A549 (cell line): ENCODE data around the gene ST8SIA5. TPM values are rescaled to one million over a fixed set of nuclear protein-coding genes. Genes with fewer than 3 reads are reported as not detected.

Experiments used
- ATAC-seq, 2 experiments: fragments of 200-7000 bp in 1 of 2; fragments of >200 bp in 1 of 2; cut with Nextera tagmentation in 1 of 2; cut with Tn5 transposase in 1 of 2; 3 replicates each; pipeline versions ENCODE4 v1.8.0 to v1.9.1; 2018 to 2020; ENCODE audit warnings: mild to moderate bottlenecking in 1 of 2, moderate library complexity in 1 of 2
- CTCF ChIA-PET: fragments of 300-600 bp; sonication (Branson Sonifier 250); formaldehyde crosslinking; extraction: SDS; loops from one replicate; lab custom pipeline; 2021; ENCODE audit warnings: antibody characterized with exemption, inconsistent platforms; lab: Yijun Ruan, JAX
- POLR2A ChIA-PET: fragments of 350-600 bp; formaldehyde crosslinking; extraction: SDS; loops from one replicate; lab custom pipeline; 2021; ENCODE audit warnings: antibody characterized with exemption, inconsistent platforms; lab: Yijun Ruan, JAX
- DNase-seq, 2 experiments: peaks; one replicate each; pipeline versions ENCODE4 v3.0.0 to v3.0.0-alpha.2; 2011 to 2016; ENCODE audit warnings: low read depth in 1 of 2, low spot score in 1 of 2
- FAIRE-seq: peaks from 2 replicates; lab custom pipeline; 2011; peaks lifted over from hg19 to GRCh38; lab: Jason Lieb, UNC
- H3K27ac ChIP-seq, 2 experiments: fragments of >200 bp; sonication (Bioruptor Twin); formaldehyde crosslinking; 3 replicates each; pipeline ENCODE4 v1.5.1; 2016 to 2017
- H3K4me1 ChIP-seq: fragments of >200 bp; sonication (Bioruptor Twin); formaldehyde crosslinking; 3 replicates; pipeline ENCODE4 v1.6.1; 2016
- H3K4me2 ChIP-seq: fragments of >200 bp; sonication (Bioruptor Twin); formaldehyde crosslinking; 3 replicates; pipeline ENCODE4 v1.6.1; 2016
- H3K4me3 ChIP-seq: fragments of >200 bp; sonication (Bioruptor Twin); formaldehyde crosslinking; 3 replicates; pipeline ENCODE4 v1.5.1; 2016
- H3K9me3 ChIP-seq: fragments of >200 bp; sonication (Bioruptor Twin); formaldehyde crosslinking; 3 replicates; pipeline ENCODE4 v1.6.1; 2016
- CBX2 ChIP-seq: fragments of 200-600 bp; sonication (generic); IDR thresholded peaks from 2 replicates; pipeline ENCODE4 v1.6.1; 2016; ENCODE audit warnings: low read depth, mild to moderate bottlenecking, borderline replicate concordance
- CHD2 ChIP-seq: fragments of 150-350 bp; IDR thresholded peaks from 2 replicates; pipeline ENCODE4 v1.6.1; 2014; ENCODE audit warnings: low read length; ENCODE audit not compliant: partially characterized antibody
- EHF ChIP-seq: fragments of 250-450 bp; sonication (Bioruptor Pico); IDR thresholded peaks from 2 replicates; pipeline ENCODE4 v1.5.0; 2020; ENCODE audit warnings: mild to moderate bottlenecking
- EHMT2 ChIP-seq: fragments of 200-600 bp; sonication (generic); IDR thresholded peaks from 2 replicates; pipeline ENCODE4 v1.6.1; 2016; ENCODE audit warnings: antibody characterized with exemption, low read depth, mild to moderate bottlenecking, moderate library complexity
- ELK1 ChIP-seq: fragments of 150-350 bp; IDR thresholded peaks from 2 replicates; pipeline ENCODE4 v1.6.1; 2014; ENCODE audit warnings: low read depth, mild to moderate bottlenecking, low read length
- EP300 ChIP-seq, 2 experiments: fragments of >200 bp; sonication (Bioruptor Twin); formaldehyde crosslinking; IDR thresholded peaks; 2 replicates in 1 of 2; 3 replicates in 1 of 2; pipeline ENCODE4 v1.6.1; 2016 to 2017
- ESRRA ChIP-seq: fragments of 150-350 bp; IDR thresholded peaks from 2 replicates; pipeline ENCODE4 v1.6.1; 2014; ENCODE audit warnings: mild to moderate bottlenecking, low read length, borderline replicate concordance
- FOSB ChIP-seq: fragments of 250-450 bp; sonication (Bioruptor Pico); IDR thresholded peaks from 2 replicates; pipeline ENCODE4 v1.5.0; 2020; ENCODE audit warnings: mild to moderate bottlenecking, moderate library complexity
- GATA3 ChIP-seq: IDR thresholded peaks from 2 replicates; pipeline ENCODE4 v1.6.1; 2012; ENCODE audit warnings: borderline replicate concordance
- HDAC2 ChIP-seq: fragments of 200-600 bp; sonication (generic); IDR thresholded peaks from 2 replicates; pipeline ENCODE4 v1.6.1; 2016
- HES2 ChIP-seq: fragments of >200 bp; sonication (Bioruptor Twin); formaldehyde crosslinking; IDR thresholded peaks from 2 replicates; pipeline ENCODE4 v1.6.1; 2016
- HEYL ChIP-seq: fragments of 250-450 bp; sonication (Bioruptor Pico); IDR thresholded peaks from 2 replicates; pipeline ENCODE4 v1.8.0; 2021; ENCODE audit warnings: mild to moderate bottlenecking, moderate library complexity
- HMGXB4 ChIP-seq: fragments of 250-450 bp; sonication (Bioruptor Pico); IDR thresholded peaks from 2 replicates; pipeline ENCODE4 v1.5.0; 2021; ENCODE audit warnings: mild to moderate bottlenecking, moderate library complexity, borderline replicate concordance
- HOXA7 ChIP-seq: fragments of 250-450 bp; sonication (Bioruptor Pico); IDR thresholded peaks from 2 replicates; pipeline ENCODE4 v1.5.0; 2020; ENCODE audit warnings: mild to moderate bottlenecking, moderate library complexity
- JUN ChIP-seq, 2 experiments: fragments of >200 bp; sonication (Bioruptor Twin); formaldehyde crosslinking; IDR thresholded peaks; 2 replicates in 1 of 2; 3 replicates in 1 of 2; pipeline ENCODE4 v1.6.1; 2016 to 2017
- KDM5A ChIP-seq: fragments of 200-600 bp; sonication (generic); IDR thresholded peaks from 2 replicates; pipeline ENCODE4 v1.6.1; 2016; ENCODE audit warnings: antibody characterized with exemption, mild to moderate bottlenecking
- MAFK ChIP-seq: fragments of 450-650 bp; IDR thresholded peaks from 2 replicates; pipeline ENCODE4 v1.6.1; 2014; ENCODE audit not compliant: partially characterized antibody
- MAX ChIP-seq: IDR thresholded peaks from 2 replicates; pipeline ENCODE4 v1.6.1; 2012
- MAZ ChIP-seq: fragments of 150-350 bp; IDR thresholded peaks from 2 replicates; pipeline ENCODE4 v1.6.1; 2014; ENCODE audit warnings: antibody characterized with exemption, low read depth, low read length, borderline replicate concordance
- MYC ChIP-seq: IDR thresholded peaks from 2 replicates; pipeline ENCODE4 v1.6.1; 2012; ENCODE audit warnings: mild to moderate bottlenecking, inconsistent platforms, low read length, improper control_type of control experiment, borderline replicate concordance
- NFE2L2 ChIP-seq: fragments of 150-350 bp; conservative IDR thresholded peaks from 2 replicates; pipeline ENCODE4 v1.6.1; 2014; ENCODE audit warnings: low read length
- NPAS2 ChIP-seq: fragments of 250-450 bp; sonication (Bioruptor Pico); IDR thresholded peaks from 2 replicates; pipeline ENCODE4 v1.8.0; 2022; ENCODE audit warnings: mild to moderate bottlenecking, moderate library complexity, borderline replicate concordance
- NR3C1 ChIP-seq: fragments of >200 bp; sonication (Bioruptor Twin); formaldehyde crosslinking; IDR thresholded peaks from 3 replicates; pipeline ENCODE4 v1.6.1; 2017
- POLR2A ChIP-seq: IDR thresholded peaks from 2 replicates; pipeline ENCODE4 v1.6.1; 2012; ENCODE audit warnings: mild to moderate bottlenecking, low read length
- RAD21 ChIP-seq, 2 experiments: fragments of >200 bp in 1 of 2; sonication (Bioruptor Twin) in 1 of 2; formaldehyde crosslinking in 1 of 2; IDR thresholded peaks in 1 of 2; conservative IDR thresholded peaks in 1 of 2; 2 replicates in 1 of 2; 3 replicates in 1 of 2; pipeline ENCODE4 v1.6.1; 2012 to 2018; ENCODE audit warnings: inconsistent platforms in 1 of 2
- RCOR1 ChIP-seq: fragments of 150-350 bp; IDR thresholded peaks from 2 replicates; pipeline ENCODE4 v1.6.1; 2014; ENCODE audit warnings: antibody characterized with exemption, low read length, low read depth
- SMC3 ChIP-seq: fragments of >200 bp; sonication (Bioruptor Twin); formaldehyde crosslinking; IDR thresholded peaks from 3 replicates; pipeline ENCODE4 v1.6.1; 2018; ENCODE audit warnings: inconsistent platforms
- SREBF2 ChIP-seq: fragments of 450-650 bp; IDR thresholded peaks from 2 replicates; pipeline ENCODE4 v1.6.1; 2014; ENCODE audit warnings: mild to moderate bottlenecking, moderate library complexity
- TFCP2L1 ChIP-seq: fragments of 250-450 bp; sonication (Bioruptor Pico); IDR thresholded peaks from 2 replicates; pipeline ENCODE4 v1.5.0; 2021; ENCODE audit warnings: mild to moderate bottlenecking
- TP53 ChIP-seq: fragments of 250-450 bp; sonication (Bioruptor Pico); IDR thresholded peaks from 2 replicates; pipeline ENCODE4 v1.5.0; 2021; ENCODE audit warnings: mild to moderate bottlenecking, moderate library complexity
- ZC3H11A ChIP-seq: fragments of 450-650 bp; IDR thresholded peaks from 2 replicates; pipeline ENCODE4 v1.6.1; 2014; ENCODE audit warnings: antibody characterized with exemption, mild to moderate bottlenecking
- WGBS: methylation state at CpG from one replicate; pipeline ENCODE4 v1.1.6; 2017; ENCODE audit errors: missing lambda C conversion rate; 5-methylcytosine and 5-hydroxymethylcytosine counted together
- polyA plus RNA-seq, 4 experiments: library from polyadenylated mRNA; depleted of rRNA in 3 of 4; stranded (reverse); fragments of >200 nt; fragmentation: RNase III in 1 of 4; extraction: RNeasy Plus Mini Kit Qiagen cat#74134 plus additional on column Dnase treatment in 1 of 4; gene quantifications; 2 replicates in 3 of 4; 3 replicates in 1 of 4; pipeline ENCODE4 v1.2.3, GENCODE V29; 2011 to 2017
- TF ChIP-seq, protein P1 (sequence below): fragments of 450-650 bp; IDR thresholded peaks from 2 replicates; pipeline ENCODE4 v1.6.1; 2014; ENCODE audit warnings: antibody characterized with exemption

Gene ST8SIA5
- polyA plus RNA-seq, 2 of the 4 experiments (the other 2 are of a cell fraction): not detected

GRCh38 chr18:46754661-46755292, 2.1 kb downstream of the ST8SIA5 start:
- ATAC-seq: no peak
- WGBS: 78% methylated on average over 9 of the region's 13 CpGs

GRCh38 chr18:46754188-46754587, 2.7 kb downstream of the ST8SIA5 start:
- Histone ChIP-seq H3K4me2 (no peak overlapping the region), H3K9me3 (no peaks in the 10 kb centered on the region)
- ATAC-seq: no peak
- 66% methylated on average over 2 of the region's 3 CpGs for WGBS
- TF ChIP-seq ELK1 (no peak), TP53 (CRISPR knock-in tag) (no peak), JUN (IDR thresholded peaks at IDR 0.05) (no peak), GATA3 (no peak), SREBF2 (no peak), ESRRA (no peak), HES2 (no peak), ZC3H11A (no peak), EHMT2 (no peak), CBX2 (no peak), CHD2 (no peak), NFE2L2 (no peak), HMGXB4 (CRISPR knock-in tag) (no peak), EP300 (IDR thresholded peaks at IDR 0.05) (no peak), POLR2A (no peak), MAX (no peak), NR3C1 (no peak)
- TF ChIP-seq, protein P1, sequence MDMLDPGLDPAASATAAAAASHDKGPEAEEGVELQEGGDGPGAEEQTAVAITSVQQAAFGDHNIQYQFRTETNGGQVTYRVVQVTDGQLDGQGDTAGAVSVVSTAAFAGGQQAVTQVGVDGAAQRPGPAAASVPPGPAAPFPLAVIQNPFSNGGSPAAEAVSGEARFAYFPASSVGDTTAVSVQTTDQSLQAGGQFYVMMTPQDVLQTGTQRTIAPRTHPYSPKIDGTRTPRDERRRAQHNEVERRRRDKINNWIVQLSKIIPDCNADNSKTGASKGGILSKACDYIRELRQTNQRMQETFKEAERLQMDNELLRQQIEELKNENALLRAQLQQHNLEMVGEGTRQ: no peak
- TF ChIP-seq, all 56 proteins: peak for 0
- ChIA-PET POLR2A (no interaction called here), CTCF (no interaction called here)
- H3K4me1 ChIP-seq: no peaks in the 10 kb centered on the region
- no peak overlapping the region for H3K27ac ChIP-seq
- DNase-seq (no peak), FAIRE-seq (no peak)
- H3K4me3 ChIP-seq: no peak overlapping the region

More at GRCh38 chr18:46754661-46755292, 2.1 kb downstream of the ST8SIA5 start:
- no peak overlapping the region for H3K4me3 ChIP-seq
- ChIA-PET POLR2A (no interaction called here), CTCF (no interaction called here)
- FAIRE-seq: no peak
- no peaks in the 10 kb centered on the region for H3K4me1 ChIP-seq
- H3K4me2 ChIP-seq: no peak overlapping the region
- no peak overlapping the region for H3K27ac ChIP-seq
- TF ChIP-seq HOXA7 (no peak), HEYL (CRISPR knock-in tag) (no peak), KDM5A (no peak), RAD21 (conservative IDR thresholded peaks at IDR 0.05 in 1 of 2, IDR thresholded peaks at IDR 0.05 in 1 of 2) (no peak), ESRRA (no peak), TFCP2L1 (CRISPR knock-in tag) (no peak), CHD2 (no peak), TP53 (CRISPR knock-in tag) (no peak), MAFK (no peak), HDAC2 (no peak), SMC3 (no peak), SREBF2 (no peak), NPAS2 (no peak), ELK1 (no peak), EHF (CRISPR knock-in tag) (no peak), GATA3 (no peak), RCOR1 (no peak), MAZ (no peak), FOSB (CRISPR knock-in tag) (no peak), MYC (no peak)
- no peak for DNase-seq
- H3K9me3 ChIP-seq: no peaks in the 10 kb centered on the region
